Stimulated activated CD4-positive, alpha-beta T cell treated with anti-CD3 and anti-CD28 coated beads, TNF-alpha, amount 100 ng/mL, for 4 hours (primary cell): ENCODE data around the gene SPOP.

Source experiments
- DNase-seq, 3 experiments: peaks; one replicate each; pipeline ENCODE4 v3.0.0-alpha.2; 2020; ENCODE audit warnings: low read depth in 3 of 3

Gene SPOP

DNA sequence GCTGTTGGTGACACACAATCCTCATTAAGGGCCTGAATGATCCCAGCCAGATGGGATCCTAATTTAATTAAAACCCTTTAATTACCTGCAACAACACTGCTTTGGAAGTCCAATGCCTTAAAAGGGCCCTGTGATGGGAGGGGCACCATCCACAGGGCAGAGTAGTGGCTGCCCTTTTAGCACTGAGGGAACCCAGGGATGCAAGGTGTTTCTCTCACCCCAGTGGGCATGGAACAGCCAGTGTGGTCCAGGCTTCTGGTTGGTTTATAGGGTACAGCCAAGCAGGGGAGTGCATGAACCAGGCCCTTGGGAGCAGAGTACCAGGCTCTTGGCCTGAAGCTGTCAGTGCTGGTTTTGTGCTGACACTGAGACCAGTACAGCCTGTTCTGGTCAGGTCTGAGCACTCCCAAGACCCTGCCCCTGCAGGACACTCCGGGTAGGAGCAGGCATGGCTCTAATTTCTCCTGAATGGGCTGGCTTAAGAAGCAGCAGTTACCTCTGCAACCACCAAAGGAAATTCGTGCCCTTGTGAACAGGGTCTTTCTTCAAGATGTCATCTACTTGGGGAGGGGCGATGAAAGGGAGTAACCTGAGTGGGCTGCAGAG is 92.4 kb downstream of the SPOP start:
- no peak for DNase-seq

DNA sequence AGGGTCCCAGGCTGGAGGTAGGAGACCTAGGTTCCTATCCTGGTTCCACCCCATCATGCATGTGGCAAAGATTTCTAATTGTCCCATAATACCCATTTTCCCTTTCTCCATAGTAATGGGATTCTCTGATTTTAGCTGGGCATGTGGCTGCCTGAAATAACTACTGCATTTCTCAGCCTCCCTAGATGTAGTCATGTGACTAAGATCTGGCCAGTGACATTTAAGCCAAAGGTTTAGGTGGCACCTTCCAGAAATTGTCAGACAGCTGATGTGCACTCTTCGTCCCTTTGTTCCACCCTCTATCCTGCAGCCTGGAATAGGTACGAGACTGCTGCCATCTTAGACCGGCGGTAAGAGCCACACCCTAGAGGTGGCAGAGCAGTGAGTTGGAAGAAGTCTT is 94.0 kb downstream of the SPOP start:
- no peak for DNase-seq

DNA sequence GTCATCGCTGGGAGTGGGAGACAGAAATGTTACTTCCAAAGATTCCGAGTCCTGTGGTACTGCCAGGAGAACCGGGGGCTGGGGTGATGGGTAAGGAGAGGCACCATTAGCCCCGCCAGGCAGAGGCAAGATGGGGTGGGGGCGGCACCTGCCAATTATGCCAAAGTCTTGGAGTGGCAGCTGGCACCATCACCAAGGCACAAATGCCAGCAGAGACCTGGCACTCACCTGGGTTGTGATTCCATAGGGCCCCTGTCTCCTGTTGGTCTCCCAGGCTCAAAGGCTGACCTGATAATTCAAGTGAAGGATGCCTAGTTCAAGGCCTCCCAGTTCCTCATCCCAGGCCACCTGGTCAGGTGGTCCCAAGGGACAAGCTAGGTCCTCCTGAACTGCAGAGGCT is 94.7 kb downstream of the SPOP start:
- no peak for DNase-seq

DNA sequence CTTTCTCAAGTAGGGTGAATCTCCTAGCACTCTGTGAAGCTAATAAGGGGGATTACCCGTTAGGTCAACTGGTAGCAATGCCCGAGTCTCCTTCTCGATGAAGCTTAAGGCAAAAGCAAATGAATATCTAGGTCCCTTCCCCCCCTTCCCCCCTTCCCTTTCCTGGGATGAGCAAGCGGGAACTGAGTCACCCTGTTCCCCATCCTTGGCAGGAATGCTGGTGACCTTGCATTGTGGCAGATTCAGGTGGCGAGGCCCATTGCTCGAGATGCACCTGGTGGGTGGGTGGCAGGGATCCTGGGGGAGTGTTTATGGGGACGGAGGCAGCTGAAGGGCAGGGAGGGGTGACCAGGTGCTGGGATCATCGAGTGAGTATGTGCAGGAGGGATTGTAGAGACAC is 95.1 kb downstream of the SPOP start:
- no peak for DNase-seq

DNA sequence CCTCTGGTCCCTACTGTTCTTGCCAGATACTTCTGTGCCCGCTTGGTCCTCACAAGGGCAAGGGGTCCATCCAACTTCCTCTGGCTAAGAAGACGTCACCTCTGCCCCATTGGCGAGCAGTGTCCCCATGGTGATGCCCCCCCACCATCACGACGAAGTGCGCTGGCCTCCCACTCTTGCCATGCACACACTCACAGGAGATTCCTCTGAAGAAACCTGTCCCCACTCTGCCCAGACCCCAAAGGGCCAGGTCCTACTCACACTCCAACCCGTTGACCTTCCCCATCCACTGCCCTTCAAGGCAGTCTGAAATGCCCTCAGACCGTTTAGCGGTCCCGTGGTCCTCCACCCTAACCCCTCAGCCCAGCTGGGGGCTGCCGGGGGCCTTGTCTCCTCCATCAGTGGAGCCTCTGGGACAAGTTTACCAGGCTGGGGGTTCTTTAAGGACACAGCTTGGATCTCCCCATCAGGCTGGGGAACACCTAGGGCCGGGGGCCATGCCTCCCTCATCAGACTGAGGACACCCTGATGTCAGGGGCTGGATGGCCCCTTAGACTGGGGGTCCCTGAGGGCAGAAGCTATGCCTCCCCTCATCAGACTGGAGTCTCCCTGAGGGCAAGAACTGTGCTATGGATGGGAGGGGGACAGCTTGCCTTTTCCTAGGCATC is 95.7 kb downstream of the SPOP start:
- no peak for DNase-seq

- DNase-seq = no peak
Observed at GRCh38 chr17:49581648-49581998, 96.3 kb downstream of the SPOP start.

DNA sequence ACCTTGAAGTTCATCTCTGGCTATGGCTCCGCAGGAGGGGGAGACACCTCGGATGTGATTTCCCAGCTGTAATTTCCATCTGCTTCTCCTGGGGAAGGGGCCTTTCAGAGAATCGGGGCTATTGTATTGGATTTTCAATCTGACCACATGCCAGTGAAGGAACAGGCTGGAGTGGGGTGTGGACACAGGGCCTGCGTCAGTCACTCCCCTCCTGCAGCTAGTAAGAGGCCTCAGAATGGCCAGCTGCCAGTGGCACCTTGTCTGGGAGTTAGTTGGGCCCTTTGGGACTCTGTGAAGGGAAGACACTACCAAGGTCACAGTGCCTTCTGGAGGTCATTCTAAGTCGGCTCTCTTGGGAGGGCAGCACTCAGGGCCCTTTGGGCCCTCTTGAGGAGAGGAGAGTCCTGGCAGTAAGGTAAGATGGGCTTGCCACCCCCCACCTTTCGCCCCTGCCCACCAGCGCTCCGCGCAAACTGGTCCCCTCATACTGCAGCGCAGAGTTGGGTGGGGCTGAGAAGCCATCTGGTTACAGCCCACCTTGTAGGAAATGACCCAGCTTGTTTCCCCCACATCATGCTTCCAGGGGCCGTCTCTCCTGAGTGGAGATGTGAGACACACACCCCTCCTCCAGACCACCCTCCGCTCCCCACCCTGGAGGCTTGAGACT is 96.8 kb downstream of the SPOP start:
- DNase-seq = no peak

DNA sequence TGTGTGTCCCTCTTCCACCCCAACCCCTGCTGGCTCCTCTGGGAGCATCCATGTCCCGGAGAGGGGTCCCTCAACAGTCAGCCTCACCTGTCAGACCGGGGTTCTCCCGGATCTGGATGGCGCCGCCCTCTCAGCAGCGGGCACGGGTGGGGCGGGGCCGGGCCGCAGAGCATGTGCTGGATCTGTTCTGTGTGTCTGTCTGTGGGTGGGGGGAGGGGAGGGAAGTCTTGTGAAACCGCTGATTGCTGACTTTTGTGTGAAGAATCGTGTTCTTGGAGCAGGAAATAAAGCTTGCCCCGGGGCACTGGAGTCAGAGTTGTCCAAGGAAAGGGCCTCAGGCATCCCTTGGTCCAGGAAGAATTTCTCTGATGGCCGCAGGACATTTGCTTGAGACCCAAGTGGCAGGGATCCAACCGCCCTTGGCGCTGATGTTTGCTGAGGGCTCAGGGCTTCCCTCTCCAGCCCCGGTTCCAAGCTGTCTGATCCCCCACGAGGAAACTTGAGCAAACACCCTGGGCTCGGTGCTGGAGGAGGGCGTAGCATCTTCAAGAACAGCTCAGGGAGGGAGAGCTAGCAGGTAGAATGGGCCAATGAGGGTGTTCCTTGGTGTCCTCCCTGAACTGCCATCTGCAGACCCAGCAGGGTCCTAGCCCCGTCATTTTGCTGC is 97.7 kb downstream of the SPOP start:
- DNase-seq = no peak

DNA sequence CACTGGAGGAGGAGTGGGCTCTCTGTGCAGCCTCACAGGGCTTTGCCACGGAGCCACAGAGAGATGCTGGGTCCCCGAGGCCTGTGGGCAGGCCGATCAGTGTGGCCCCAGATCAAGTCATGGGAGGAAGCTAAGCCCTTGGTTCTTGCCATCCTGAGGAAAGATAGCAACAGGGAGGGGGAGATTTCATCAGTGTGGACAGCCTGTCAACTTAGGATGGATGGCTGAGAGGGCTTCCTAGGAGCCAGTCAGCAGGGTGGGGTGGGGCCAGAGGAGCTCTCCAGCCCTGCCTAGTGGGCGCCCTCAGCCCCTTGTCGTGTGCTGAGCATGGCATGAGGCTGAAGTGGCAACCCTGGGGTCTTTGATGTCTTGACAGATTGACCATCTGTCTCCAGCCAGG is 98.4 kb downstream of the SPOP start:
- DNase-seq = no peak

- no peak for DNase-seq
Observed at GRCh38 chr17:49578952-49579500, 98.9 kb downstream of the SPOP start.

DNA sequence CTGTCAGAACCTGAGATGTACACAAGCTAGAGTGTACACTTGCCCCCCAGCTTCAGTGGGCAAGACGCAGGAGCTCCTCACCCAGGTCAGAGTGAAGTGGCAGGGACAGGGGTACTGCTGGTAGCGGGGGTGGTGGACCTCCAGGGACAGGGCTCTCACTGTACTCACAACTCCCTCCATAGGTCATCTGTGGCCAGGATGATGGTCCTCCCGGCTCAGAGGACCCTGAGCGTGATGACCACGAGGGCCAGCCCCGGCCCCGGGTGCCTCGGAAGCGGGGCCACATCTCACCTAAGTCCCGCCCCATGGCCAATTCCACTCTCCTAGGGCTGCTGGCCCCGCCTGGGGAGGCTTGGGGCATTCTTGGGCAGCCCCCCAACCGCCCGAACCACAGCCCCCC is 99.5 kb downstream of the SPOP start:
- DNase-seq = no peak

DNA sequence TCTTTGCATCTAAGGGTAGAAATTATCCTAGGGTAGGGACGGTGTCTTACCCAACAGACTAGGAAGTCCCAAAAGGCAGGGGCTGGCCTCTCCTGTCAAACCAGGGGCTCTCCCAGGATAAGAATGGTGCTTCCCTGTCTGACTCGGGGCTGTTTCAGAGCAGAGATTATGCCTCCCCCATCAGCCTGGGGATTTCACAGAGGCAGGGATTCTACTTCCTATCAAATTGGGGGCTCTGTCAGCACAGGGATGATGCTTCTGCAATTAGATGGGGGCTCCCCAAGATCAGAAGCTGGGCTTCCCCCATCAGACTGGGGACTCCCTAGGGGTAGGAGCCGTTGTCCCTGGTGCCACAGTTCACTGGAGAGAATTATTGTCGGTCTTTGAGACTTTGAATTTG is 99.9 kb downstream of the SPOP start:
- no peak for DNase-seq

DNA sequence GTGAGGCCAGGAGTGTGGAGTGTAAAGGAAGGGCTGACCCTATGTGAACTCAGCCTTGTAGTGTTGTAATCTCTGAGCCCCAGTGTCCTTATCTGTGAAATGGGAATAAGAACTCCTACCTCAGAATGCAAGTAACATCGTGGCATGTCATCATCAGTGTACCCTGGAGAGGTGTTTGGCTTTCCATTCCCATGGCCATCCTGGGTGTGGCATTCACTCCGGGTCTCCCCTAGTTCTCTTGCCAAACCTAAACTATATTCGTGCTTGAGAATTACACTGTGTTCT is 100.3 kb downstream of the SPOP start:
- no peak for DNase-seq

DNA sequence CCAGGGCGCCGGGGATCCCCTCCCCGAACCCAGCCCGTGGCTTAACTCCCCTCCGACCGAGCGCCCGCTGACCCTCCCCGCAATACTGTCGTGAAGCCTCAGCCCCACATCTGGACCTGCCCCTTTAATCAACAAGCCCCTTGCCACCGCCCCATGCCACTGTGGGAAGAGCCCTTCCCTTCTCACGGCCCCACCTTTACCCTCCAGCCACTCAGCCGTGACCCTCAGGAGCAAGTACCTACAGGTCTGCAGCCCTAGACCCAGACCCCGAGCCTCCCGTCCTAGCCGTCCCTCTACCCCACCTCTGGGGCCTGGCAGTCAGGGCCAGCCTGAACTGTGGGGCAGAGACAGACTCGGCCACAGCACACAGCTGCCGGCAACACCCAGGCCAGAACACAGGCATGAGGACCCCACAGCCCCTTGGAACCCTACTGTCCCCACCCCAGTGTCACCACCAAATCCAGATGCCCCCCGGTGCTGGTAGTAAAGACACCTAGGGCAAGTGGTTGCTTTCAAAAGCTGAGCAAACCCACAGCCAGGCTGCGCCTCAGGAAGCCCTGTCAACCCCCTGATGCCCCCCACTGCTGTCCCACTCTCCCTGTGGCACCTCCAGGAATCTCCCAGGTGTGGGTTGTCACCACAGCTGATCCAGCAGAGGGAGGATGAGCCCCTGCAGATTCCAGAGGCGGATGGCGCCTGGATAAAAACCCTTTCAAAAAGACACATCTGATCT is 100.8 kb downstream of the SPOP start:
- no peak for DNase-seq

- DNase-seq = no peak
Observed at GRCh38 chr17:49576088-49576916, 101.6 kb downstream of the SPOP start.

GRCh38 chr17:49575679-49576087 is 102.2 kb downstream of the SPOP start, which contains the start of gene NXPH3:
Gene NXPH3, plus strand, starts transcription at chr17:49575871. Its CDS starts 349 bp downstream, at chr17:49576220.
- peak in 2 of 3 experiments; percentile 48 to 52 for DNase-seq

- no peak for DNase-seq
Observed at GRCh38 chr17:49574945-49575678, 102.8 kb downstream of the SPOP start.

- no peak for DNase-seq
Observed at GRCh38 chr17:49574323-49574781, 103.5 kb downstream of the SPOP start.

DNA sequence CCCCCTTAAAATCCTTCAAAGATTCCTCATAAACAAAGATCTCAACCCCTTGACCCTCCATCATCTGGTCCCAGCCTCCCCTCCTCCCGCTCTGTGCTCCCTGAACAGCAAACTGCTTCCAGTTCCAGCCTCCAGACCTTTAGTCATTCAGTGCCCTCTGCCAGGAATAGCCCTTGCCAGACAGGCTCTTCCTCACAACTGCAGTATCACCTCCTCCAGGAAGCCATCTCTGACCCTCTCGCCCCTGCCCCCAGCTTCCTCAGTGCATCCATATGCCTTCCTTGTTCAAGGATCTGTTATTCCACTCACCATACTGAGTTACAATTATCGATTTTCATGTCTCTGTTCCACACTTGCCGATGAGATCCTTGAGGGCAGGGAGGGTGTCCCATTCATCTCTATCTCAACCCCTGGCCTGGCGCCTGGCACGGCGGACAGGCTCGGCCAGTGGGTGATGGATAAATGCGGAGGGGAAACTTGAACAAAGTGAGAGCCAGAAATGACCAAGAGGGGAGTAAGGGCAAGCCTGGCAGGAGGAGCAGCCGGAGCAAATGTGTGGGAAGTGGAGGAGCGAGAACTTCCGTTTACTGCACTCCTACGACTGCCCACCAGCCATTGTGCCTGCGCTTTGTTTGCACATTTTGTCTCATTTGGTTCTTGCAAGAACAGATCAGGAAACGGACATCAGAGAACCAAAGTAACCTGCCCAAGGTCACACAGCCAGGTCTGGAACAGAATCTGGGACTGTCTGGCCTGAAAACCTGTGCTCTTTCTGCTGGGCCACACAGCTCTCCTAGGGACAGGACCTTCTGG is 104.2 kb downstream of the SPOP start:
- DNase-seq = no peak
